Measurements from ENCODE around the gene CSF3.

GRCh38 chr17:40022961-40023541 lies 7.8 kb downstream of the CSF3 start:
- TF ChIP-seq CTCF (IDR thresholded peaks at IDR 0.05 in 8 of 11, conservative IDR thresholded peaks at IDR 0.05 in 3 of 11), result no peak
- no peak for TF ChIP-seq POLR2A (IDR thresholded peaks at IDR 0.05)
- TF ChIP-seq POLR2AphosphoS5 (IDR thresholded peaks at IDR 0.05), result no peak
